CD14-positive monocyte (primary cell): ENCODE data around the gene WNT7A. TPM values are rescaled to one million over a fixed set of nuclear protein-coding genes. Genes with fewer than 3 reads are reported as not detected.

Experiments used
- DNase-seq, 3 donors: peaks; one replicate each; pipeline ENCODE4 v3.0.0-alpha.2; 2011 to 2022
- H2AFZ ChIP-seq: 2 replicates; pipeline ENCODE4 v1.6.0; 2012; ENCODE audit warnings: mild to moderate bottlenecking, low read depth, low read length, inconsistent platforms; ENCODE audit not compliant: insufficient read depth, poor library complexity, severe bottlenecking
- H3K27ac ChIP-seq, 2 donors: 1 replicate in 1 of 2; 2 replicates in 1 of 2; pipeline ENCODE4 v1.5.1; 2012 to 2013; ENCODE audit warnings: low read length in 2 of 2, control low read depth in 1 of 2, inconsistent platforms in 1 of 2, low read depth in 1 of 2, mild to moderate bottlenecking in 1 of 2
- H3K27me3 ChIP-seq, 2 donors: one replicate each; pipeline versions ENCODE4 v1.6.0 to v1.6.1; 2011 to 2013; ENCODE audit warnings: low read length in 2 of 2; ENCODE audit not compliant: control insufficient read depth in 2 of 2, insufficient read depth in 2 of 2
- H3K36me3 ChIP-seq, 2 donors: replicated peaks in 1 of 2; 1 replicate in 1 of 2; 2 replicates in 1 of 2; pipeline versions ENCODE4 v1.5.1 to v1.6.1; 2012 to 2013; ENCODE audit warnings: low read length in 2 of 2, control low read depth in 1 of 2, inconsistent platforms in 1 of 2, mild to moderate bottlenecking in 1 of 2; ENCODE audit not compliant: insufficient read depth in 2 of 2, control insufficient read depth in 1 of 2
- H3K4me1 ChIP-seq, 2 donors: 1 replicate in 1 of 2; 2 replicates in 1 of 2; pipeline versions ENCODE4 v1.5.1 to v1.6.1; 2012 to 2013; ENCODE audit warnings: low read length in 2 of 2, control low read depth in 1 of 2, inconsistent platforms in 1 of 2, mild to moderate bottlenecking in 1 of 2, moderate library complexity in 1 of 2; ENCODE audit not compliant: insufficient read depth in 2 of 2, control insufficient read depth in 1 of 2
- H3K4me2 ChIP-seq: replicated peaks from 2 replicates; pipeline ENCODE3; 2012; ENCODE audit warnings: low read length, moderate library complexity, mild to moderate bottlenecking; ENCODE audit not compliant: poor library complexity, severe bottlenecking; ENCODE audit errors: extremely low read depth
- H3K4me3 ChIP-seq, 3 experiments: fragments of 200-600 bp in 1 of 3; sonication (generic) in 1 of 3; replicated peaks in 1 of 3; 1 replicate in 2 of 3; 2 replicates in 1 of 3; pipeline ENCODE4 v1.5.1; 2011 to 2013; ENCODE audit warnings: low read length in 3 of 3, mild to moderate bottlenecking in 3 of 3, control low read depth in 2 of 3, low read depth in 2 of 3, inconsistent platforms in 1 of 3, moderate library complexity in 1 of 3
- H3K79me2 ChIP-seq: 2 replicates; pipeline ENCODE4 v1.6.0; 2012; ENCODE audit warnings: mild to moderate bottlenecking, control low read depth, inconsistent platforms, low read length, moderate library complexity; ENCODE audit not compliant: insufficient read depth
- H3K9ac ChIP-seq: 2 replicates; pipeline ENCODE4 v1.6.0; 2017; ENCODE audit warnings: low read length, mild to moderate bottlenecking; ENCODE audit not compliant: insufficient read depth, poor library complexity, severe bottlenecking
- H3K9me3 ChIP-seq, 2 donors: replicated peaks in 1 of 2; 1 replicate in 1 of 2; 2 replicates in 1 of 2; pipeline versions ENCODE4 v1.5.1 to v1.6.1; 2012 to 2013; ENCODE audit warnings: low read length in 2 of 2, control low read depth in 1 of 2; ENCODE audit not compliant: control insufficient read depth in 1 of 2, insufficient read depth in 1 of 2
- H4K20me1 ChIP-seq: 2 replicates; pipeline ENCODE4 v1.6.0; 2012; ENCODE audit warnings: mild to moderate bottlenecking, low read length, control low read depth, moderate library complexity; ENCODE audit not compliant: insufficient read depth
- H3K27ac Mint-ChIP-seq, 7 donors: one replicate each; pipeline ENCODE4 v1.8.0; 2020; ENCODE audit warnings: mild to moderate bottlenecking in 7 of 7, mixed read lengths in 7 of 7, moderate library complexity in 6 of 7, inconsistent platforms in 2 of 7
- H3K27me3 Mint-ChIP-seq, 3 donors: one replicate each; pipeline ENCODE4 v1.8.0; 2021 to 2022; ENCODE audit warnings: low read depth in 3 of 3, mild to moderate bottlenecking in 3 of 3, mixed read lengths in 3 of 3, moderate library complexity in 3 of 3, inconsistent platforms in 1 of 3
- H3K36me3 Mint-ChIP-seq, 2 donors: one replicate each; pipeline ENCODE4 v1.8.0; 2020; ENCODE audit warnings: mixed read lengths in 2 of 2, inconsistent platforms in 1 of 2, mild to moderate bottlenecking in 1 of 2
- H3K4me1 Mint-ChIP-seq: one replicate; pipeline ENCODE4 v1.8.0; 2020; ENCODE audit warnings: mild to moderate bottlenecking, mixed read lengths
- H3K4me3 Mint-ChIP-seq, 2 donors: one replicate each; pipeline ENCODE4 v1.8.0; 2020; ENCODE audit warnings: mild to moderate bottlenecking in 2 of 2, mixed read lengths in 2 of 2, moderate library complexity in 1 of 2
- H3K9me3 Mint-ChIP-seq, 7 donors: one replicate each; pipeline ENCODE4 v1.8.0; 2020 to 2022; ENCODE audit warnings: mixed read lengths in 7 of 7, mild to moderate bottlenecking in 6 of 7, moderate library complexity in 6 of 7, inconsistent platforms in 2 of 7
- CTCF ChIP-seq: fragments of 200-600 bp; IDR thresholded peaks from one replicate; pipeline ENCODE4 v1.8.0; 2022; ENCODE audit warnings: antibody characterized with exemption, mild to moderate bottlenecking
- WGBS: methylation state at CpG from one replicate; pipeline ENCODE4 v1.1.5; 2013; ENCODE audit warnings: missing lambda C conversion rate; ENCODE audit not compliant: insufficient coverage; 5-methylcytosine and 5-hydroxymethylcytosine counted together
- intact Hi-C, 2 donors: fragments of 100-400 bp; cut with micrococcal nuclease; formaldehyde crosslinking; loops; one replicate each; pipeline versions ENCODE4 v1.15.0 to v1.15.1; 2023
- polyA plus RNA-seq, 3 donors: library from polyadenylated mRNA; depleted of rRNA in 1 of 3; unstranded in 2 of 3; stranded (reverse) in 1 of 3; fragments of 300-500 nt in 2 of 3; fragments of >200 nt in 1 of 3; fragmentation: Illumina TruSeq in 2 of 3; gene quantifications; 1 replicate in 2 of 3; 2 replicates in 1 of 3; pipeline ENCODE4 v1.2.3, GENCODE V29; 2012 to 2021

The WNT7A gene
- polyA plus RNA-seq, 3 donors = not detected

- Histone ChIP-seq H3K4me1 (no peaks in the 10 kb centered on the region), H3K9me3 (peaks cover 9% of the 10 kb centered on the region in 2 donors), H2AFZ (no peak overlapping the region), H3K4me3 (no peak overlapping the region), H3K4me2 (no peak overlapping the region), H3K79me2 (no peaks in the 10 kb centered on the region), H4K20me1 (no peaks in the 10 kb centered on the region), H3K9ac (no peak overlapping the region), H3K27me3 (no peaks in the 10 kb centered on the region), H3K27ac (no peak overlapping the region), H3K36me3 (no peaks in the 10 kb centered on the region)
- H3K4me1 Mint-ChIP-seq = no peaks in the 10 kb centered on the region
- peaks cover 12 to 16% (median 12%) of the 10 kb centered on the region in 7 donors for H3K9me3 Mint-ChIP-seq
- no peak for DNase-seq
- H3K27me3 Mint-ChIP-seq = peaks cover 0 to 4% (median 3%) of the 10 kb centered on the region in 3 donors
- no peak overlapping the region for H3K27ac Mint-ChIP-seq
- no peak overlapping the region for H3K4me3 Mint-ChIP-seq
- intact Hi-C loops = no loop called here
- H3K36me3 Mint-ChIP-seq = no peaks in the 10 kb centered on the region
- no peak for TF ChIP-seq CTCF
- 82% methylated on average over 3 of the region's 3 CpGs for WGBS
Observed at GRCh38 chr3:13821126-13821525, 58.7 kb downstream of the WNT7A start.

GRCh38 chr3:13818919-13819318 is 61.0 kb downstream of the WNT7A start:
- Histone ChIP-seq H3K9me3 (peaks cover 31% of the 10 kb centered on the region in 2 donors), H3K4me3 (no peak overlapping the region), H3K4me1 (no peaks in the 10 kb centered on the region), H4K20me1 (no peaks in the 10 kb centered on the region), H3K79me2 (no peaks in the 10 kb centered on the region), H3K4me2 (no peak overlapping the region), H3K36me3 (no peaks in the 10 kb centered on the region), H3K27ac (no peak overlapping the region), H3K9ac (no peak overlapping the region), H3K27me3 (no peaks in the 10 kb centered on the region), H2AFZ (no peak overlapping the region)
- H3K27ac Mint-ChIP-seq = no peak overlapping the region
- no peaks in the 10 kb centered on the region for H3K36me3 Mint-ChIP-seq
- 94% methylated on average over 30 of the region's 30 CpGs for WGBS
- TF ChIP-seq CTCF = no peak
- intact Hi-C loops = no loop called here
- peaks cover 27 to 37% (median 33%) of the 10 kb centered on the region in 7 donors for H3K9me3 Mint-ChIP-seq
- H3K4me3 Mint-ChIP-seq = no peak overlapping the region
- H3K4me1 Mint-ChIP-seq = no peaks in the 10 kb centered on the region
- DNase-seq = no peak
- H3K27me3 Mint-ChIP-seq = peaks cover 1 to 5% (median 2%) of the 10 kb centered on the region in 3 donors
